Frontal cortex (tissue), 4 donors: ENCODE data around the gene CAPN15. TPM values are rescaled to one million over a fixed set of nuclear protein-coding genes. Genes with fewer than 3 reads are reported as not detected.
A peak's percentile ranks its signal among the peaks of the same experiment; 100 is the strongest.
"Not testable (repeated sequence)": the region's sequence is repeated elsewhere in the genome, so short reads cannot be mapped to it uniquely, and the experiment has no call there.

Experiments used
- DNase-seq, 2 donors: peaks; one replicate each; pipeline ENCODE4 v3.0.0; 2012; ENCODE audit warnings: low spot score in 2 of 2
- FAIRE-seq: peaks from 2 replicates; lab custom pipeline; 2012; peaks lifted over from hg19 to GRCh38; lab: Jason Lieb, UNC
- total RNA-seq: library from RNA; depleted of rRNA; stranded (reverse); fragments of >200 nt; gene quantifications from one replicate; pipeline ENCODE4 v1.2.3, GENCODE V29; 2014
- donor health status: control.
- donor health status: control.
- donor health status: control.

Gene CAPN15
- total RNA-seq, 1 donor from 2014 or later = 7.3 TPM

GRCh38 chr16:586047-586644, 58.6 kb downstream of the CAPN15 start:
- no peak for DNase-seq
- FAIRE-seq = no peak

GRCh38 chr16:586645-587590, 59.4 kb downstream of the CAPN15 start:
- FAIRE-seq = no peak
- no peak for DNase-seq

- FAIRE-seq = no peak
- DNase-seq = no peak
Observed at GRCh38 chr16:588639-588888, 61.1 kb downstream of the CAPN15 start.

GRCh38 chr16:588889-589657, 61.6 kb downstream of the CAPN15 start:
- DNase-seq = peak; percentile 92 to 97
- FAIRE-seq = no peak

GRCh38 chr16:589658-590187, 62.2 kb downstream of the CAPN15 start, which contains the start of gene RAB40C:
RAB40C (plus strand) TSS chr16:590066; CDS start chr16:590292, 226 bp downstream.
- DNase-seq (peak; percentile 98 to 99), FAIRE-seq (no peak)

GRCh38 chr16:590188-590814, 62.8 kb downstream of the CAPN15 start:
- DNase-seq (no peak), FAIRE-seq (no peak)

GRCh38 chr16:590815-591200, 63.3 kb downstream of the CAPN15 start:
- FAIRE-seq = no peak
- no peak for DNase-seq

- no peak for FAIRE-seq
- DNase-seq = no peak
Observed at GRCh38 chr16:591231-591630, 63.7 kb downstream of the CAPN15 start.

GRCh38 chr16:591892-592517, 64.5 kb downstream of the CAPN15 start:
- DNase-seq (no peak), FAIRE-seq (no peak)

- FAIRE-seq (no peak), DNase-seq (peak in 1 of 2 donors; percentile 54)
Observed at GRCh38 chr16:592518-593306, 65.2 kb downstream of the CAPN15 start.

- FAIRE-seq = no peak
- no peak for DNase-seq
Observed at GRCh38 chr16:593406-593805, 65.9 kb downstream of the CAPN15 start.

GRCh38 chr16:593807-594206, 66.3 kb downstream of the CAPN15 start:
- DNase-seq = no peak
- FAIRE-seq = no peak

GRCh38 chr16:595094-595528, 67.6 kb downstream of the CAPN15 start:
- DNase-seq (no peak), FAIRE-seq (no peak)

- no peak for FAIRE-seq
- DNase-seq = no peak
Observed at GRCh38 chr16:595942-596735, 68.6 kb downstream of the CAPN15 start.

GRCh38 chr16:596736-597060, 69.2 kb downstream of the CAPN15 start:
- FAIRE-seq (no peak), DNase-seq (no peak)

GRCh38 chr16:597655-598054, 70.1 kb downstream of the CAPN15 start:
- not testable (repeated sequence) for FAIRE-seq, DNase-seq

- DNase-seq (no peak), FAIRE-seq (no peak)
Observed at GRCh38 chr16:598823-599739, 71.6 kb downstream of the CAPN15 start.
